SK-N-SH (cell line): ENCODE measurements around the gene ALX3. TPM values are rescaled to one million over a fixed set of nuclear protein-coding genes. Genes with fewer than 3 reads are reported as not detected.

ENCODE experiments used
- CTCF ChIA-PET: fragments of 300-600, 350-600 bp; formaldehyde crosslinking; extraction: SDS; loops from one replicate; lab custom pipeline; 2021; lab: Yijun Ruan, JAX
- POLR2A ChIA-PET: fragments of 350-600 bp; sonication (Branson Sonifier 250); formaldehyde crosslinking; extraction: SDS; loops from one replicate; lab custom pipeline; 2020; ENCODE audit warnings: antibody characterized with exemption, inconsistent platforms; lab: Yijun Ruan, JAX
- DNase-seq: peaks from one replicate; pipeline ENCODE4 v3.0.0; 2012
- H2AFZ ChIP-seq: fragments of 200-600 bp; sonication (generic); 2 replicates; pipeline ENCODE4 v1.8.1; 2016; ENCODE audit warnings: antibody characterized with exemption, mild to moderate bottlenecking, low read depth
- H3F3A ChIP-seq: fragments of 200-600 bp; sonication (generic); replicated peaks from 2 replicates; pipeline ENCODE3; 2016; ENCODE audit warnings: antibody characterized with exemption, mild to moderate bottlenecking; ENCODE audit not compliant: insufficient read depth
- H3K27ac ChIP-seq, 2 experiments: fragments of 200-500 bp in 1 of 2; fragments of 200-600 bp in 1 of 2; sonication (Bioruptor generic) in 1 of 2; sonication (generic), shearing (Covaris generic) in 1 of 2; 2 replicates each; pipeline versions ENCODE4 v1.5.1 to v1.6.1; 2014 to 2016; ENCODE audit warnings: low read depth in 2 of 2, inconsistent platforms in 1 of 2, low read length in 1 of 2, mild to moderate bottlenecking in 1 of 2, mixed read lengths in 1 of 2
- H3K27me3 ChIP-seq: fragments of 200-600 bp; sonication (generic), shearing (Covaris generic); 2 replicates; pipeline ENCODE4 v1.6.1; 2016; ENCODE audit warnings: mixed run types; ENCODE audit not compliant: insufficient read depth
- H3K36me3 ChIP-seq, 2 experiments: fragments of 200-500 bp in 1 of 2; fragments of 200-600 bp in 1 of 2; sonication (Bioruptor generic) in 1 of 2; sonication (generic) in 1 of 2; replicated peaks in 1 of 2; 2 replicates each; pipeline versions ENCODE3 to v1.5.1; 2014 to 2016; ENCODE audit warnings: low read length in 1 of 2, mild to moderate bottlenecking in 1 of 2; ENCODE audit not compliant: insufficient read depth in 2 of 2, control insufficient read depth in 1 of 2
- H3K4me1 ChIP-seq, 2 experiments: fragments of 200-500 bp in 1 of 2; fragments of 200-600 bp in 1 of 2; sonication (Bioruptor generic) in 1 of 2; sonication (generic), shearing (Covaris generic) in 1 of 2; 2 replicates each; pipeline versions ENCODE4 v1.5.1 to v1.6.1; 2014 to 2016; ENCODE audit warnings: low read depth in 1 of 2, low read length in 1 of 2, mixed run types in 1 of 2; ENCODE audit not compliant: insufficient read depth in 2 of 2, control insufficient read depth in 1 of 2
- H3K4me2 ChIP-seq: fragments of 200-600 bp; sonication (generic), shearing (Covaris generic); 2 replicates; pipeline ENCODE4 v1.6.1; 2017; ENCODE audit warnings: mixed run types
- H3K4me3 ChIP-seq, 2 experiments: fragments of 200-500 bp in 1 of 2; fragments of 200-600 bp in 1 of 2; sonication (Bioruptor generic) in 1 of 2; sonication (generic), shearing (Covaris generic) in 1 of 2; 2 replicates each; pipeline versions ENCODE4 v1.5.1 to v1.8.1; 2014 to 2016; ENCODE audit warnings: low read depth in 2 of 2, inconsistent platforms in 1 of 2, low read length in 1 of 2, mild to moderate bottlenecking in 1 of 2, mixed read lengths in 1 of 2, moderate library complexity in 1 of 2
- H3K79me2 ChIP-seq: fragments of 200-600 bp; sonication (generic); 2 replicates; pipeline ENCODE4 v1.8.1; 2017; ENCODE audit warnings: mild to moderate bottlenecking; ENCODE audit not compliant: insufficient read depth
- H3K9ac ChIP-seq: fragments of 200-600 bp; sonication (generic); 2 replicates; pipeline ENCODE4 v1.6.1; 2017; ENCODE audit warnings: mixed run types
- H3K9me2 ChIP-seq: fragments of 200-600 bp; sonication (generic); 2 replicates; pipeline ENCODE4 v1.6.1; 2017; ENCODE audit warnings: mixed run types
- H3K9me3 ChIP-seq: fragments of 200-600 bp; sonication (generic); 2 replicates; pipeline ENCODE4 v1.6.1; 2017; ENCODE audit warnings: mixed run types, mild to moderate bottlenecking, moderate library complexity
- H4K20me1 ChIP-seq: fragments of 200-600 bp; sonication (generic); 2 replicates; pipeline ENCODE4 v1.6.1; 2017; ENCODE audit warnings: mild to moderate bottlenecking, mixed run types; ENCODE audit not compliant: insufficient read depth
- EZH2phosphoT487 ChIP-seq: fragments of 200-600 bp; sonication (generic); IDR thresholded peaks from 2 replicates; pipeline ENCODE4 v1.6.1; 2017; ENCODE audit warnings: low read depth, mixed run types, mild to moderate bottlenecking, antibody characterized with exemption, moderate library complexity, borderline replicate concordance
- FOSL2 ChIP-seq: IDR thresholded peaks from 2 replicates; pipeline ENCODE4 v1.4.0; 2012; ENCODE audit warnings: low read depth, mild to moderate bottlenecking, moderate library complexity, borderline replicate concordance
- FOXJ3 ChIP-seq: sonication (generic); formaldehyde crosslinking; IDR thresholded peaks from 2 replicates; pipeline ENCODE4 v1.5.1; 2020; ENCODE audit warnings: mild to moderate bottlenecking, missing genetic modification reagents
- FOXM1 ChIP-seq: IDR thresholded peaks from 2 replicates; pipeline ENCODE4 v1.4.0; 2012; ENCODE audit warnings: low read depth, mild to moderate bottlenecking
- JUND ChIP-seq: IDR thresholded peaks from 2 replicates; pipeline ENCODE4 v1.4.0; 2012
- MEF2A ChIP-seq: IDR thresholded peaks from 2 replicates; pipeline ENCODE4 v1.4.0; 2012; ENCODE audit warnings: low read depth, borderline replicate concordance
- MXI1 ChIP-seq: IDR thresholded peaks from 2 replicates; pipeline ENCODE4 v1.6.1; 2012; ENCODE audit warnings: mild to moderate bottlenecking, low read depth, low read length, improper control_type of control experiment
- NFIC ChIP-seq: IDR thresholded peaks from 2 replicates; pipeline ENCODE4 v1.4.0; 2012; ENCODE audit warnings: borderline replicate concordance
- NRF1 ChIP-seq: IDR thresholded peaks from 2 replicates; pipeline ENCODE4 v1.6.1; 2012; ENCODE audit warnings: low read depth, mild to moderate bottlenecking, low read length
- PBX3 ChIP-seq: IDR thresholded peaks from 2 replicates; pipeline ENCODE4; 2012
- POLR2AphosphoS5 ChIP-seq: IDR thresholded peaks from 2 replicates; pipeline ENCODE4 v1.6.1; 2012; ENCODE audit warnings: low read depth, low read length
- RAD21 ChIP-seq: IDR thresholded peaks from 2 replicates; pipeline ENCODE4 v1.6.1; 2012; ENCODE audit warnings: mild to moderate bottlenecking, low read length
- RCOR1 ChIP-seq: fragments of 150-350 bp; IDR thresholded peaks from 2 replicates; pipeline ENCODE4 v1.6.1; 2017; ENCODE audit warnings: antibody characterized with exemption, low read length
- REST ChIP-seq: IDR thresholded peaks from 2 replicates; pipeline ENCODE4 v1.6.1; 2012; ENCODE audit warnings: mild to moderate bottlenecking, low read depth, low read length, moderate library complexity
- RXRA ChIP-seq: IDR thresholded peaks from 2 replicates; pipeline ENCODE4 v1.4.0; 2012; ENCODE audit warnings: low read depth, mild to moderate bottlenecking, borderline replicate concordance
- SMC3 ChIP-seq: IDR thresholded peaks from 2 replicates; pipeline ENCODE4 v1.6.1; 2012; ENCODE audit warnings: low read depth, low read length, improper control_type of control experiment
- TAF1 ChIP-seq: IDR thresholded peaks from 2 replicates; pipeline ENCODE4 v1.6.1; 2012; ENCODE audit warnings: low read depth, mild to moderate bottlenecking, low read length, moderate library complexity, borderline replicate concordance
- TCF12 ChIP-seq: IDR thresholded peaks from 2 replicates; pipeline ENCODE4 v1.4.0; 2012
- TEAD4 ChIP-seq: IDR thresholded peaks from 2 replicates; pipeline ENCODE4 v1.4.0; 2012; ENCODE audit warnings: mild to moderate bottlenecking, borderline replicate concordance; ENCODE audit not compliant: insufficient read depth
- WGBS: methylation state at CpG from one replicate; pipeline ENCODE4 v1.1.6; 2017; ENCODE audit warnings: low lambda C conversion rate; 5-methylcytosine and 5-hydroxymethylcytosine counted together
- polyA plus RNA-seq, 3 experiments: library from polyadenylated mRNA; depleted of rRNA; stranded (reverse); fragments of >200 nt; gene quantifications; 2 replicates each; pipeline ENCODE4 v1.2.3, GENCODE V29; 2012

ALX3 gene
- polyA plus RNA-seq, 1 of the 3 experiments (the other 2 are of a cell fraction), result not detected

- H3K4me3 ChIP-seq, result no peak overlapping the region
- POLR2A ChIA-PET, result no interaction called here
- CTCF ChIA-PET, result interaction anchor here (1.3 to 42.0 kb wide), 2 partner anchors 14 to 33 kb away, joined by 4 to 1768 read pairs; partner anchors contain the start of gene UBL4B
These were observed 3.0 kb downstream of the ALX3 start for GRCh38 chr1:110067479-110067892.

GRCh38 chr1:110065841-110066240, 4.6 kb downstream of the ALX3 start:
- H3K4me3 ChIP-seq, result no peak overlapping the region
- H3K4me1 ChIP-seq, result peaks cover 0 to 51% of the 10 kb centered on the region in 2 experiments; a peak in 3 of 4 replicates
- 83% methylated on average over 3 of the region's 5 CpGs for WGBS
- H3K36me3 ChIP-seq, result peaks cover 0 to 6% of the 10 kb centered on the region in 2 experiments
- no peak overlapping the region for H3K4me2 ChIP-seq
- ChIA-PET CTCF (interaction anchor here (0.6 to 42.0 kb wide), 6 partner anchors 12 to 426 kb away, joined by 3 to 1768 read pairs (median 7); partner anchors contain the start of gene UBL4B), POLR2A (interaction anchor here (0.8 kb wide), 1 partner anchor 32 kb away, joined by 3 read pairs; no protein-coding TSS in a partner anchor)
- H4K20me1 ChIP-seq, result no peaks in the 10 kb centered on the region
- no peaks in the 10 kb centered on the region for H3K79me2 ChIP-seq
- H3K9ac ChIP-seq, result no peak overlapping the region
- H3K9me3 ChIP-seq, result no peaks in the 10 kb centered on the region
- no peaks in the 10 kb centered on the region for H3K9me2 ChIP-seq
- H3K27ac ChIP-seq, result peak overlapping the region in 1 of 2 experiments; percentile 34; a peak in 1 of 4 replicates
- H3K27me3 ChIP-seq, result no peaks in the 10 kb centered on the region; the same call in 1 of the 2 replicates
- no peak for DNase-seq
- no peaks in the 10 kb centered on the region for H3F3A ChIP-seq
- H2AFZ ChIP-seq, result no peak overlapping the region
- TF ChIP-seq TAF1 (no peak), JUND (no peak), RCOR1 (no peak), TCF12 (peak; percentile 47; the same call in 1 of the 2 replicates), PBX3 (0 out of 2 replicates have a peak, but pooled peaks have one; percentile 10), SMC3 (no peak), FOSL2 (peak; percentile 55; the same call in 1 of the 2 replicates), MXI1 (no peak), FOXM1 (no peak), NFIC (peak; percentile 73), TEAD4 (no peak), EZH2phosphoT487 (no peak), MEF2A (no peak)

More at GRCh38 chr1:110067479-110067892, 3.0 kb downstream of the ALX3 start:
- no peaks in the 10 kb centered on the region; the same call in 1 of the 2 replicates for H3K27me3 ChIP-seq
- DNase-seq, result no peak
- WGBS, result 95% methylated on average over 11 of the region's 23 CpGs
- no peak overlapping the region for H3K27ac ChIP-seq
- H3F3A ChIP-seq, result no peaks in the 10 kb centered on the region
- peaks cover 0 to 35% of the 10 kb centered on the region in 2 experiments; a peak in 3 of 4 replicates for H3K4me1 ChIP-seq
- H3K4me2 ChIP-seq, result no peak overlapping the region
- no peaks in the 10 kb centered on the region for H3K36me3 ChIP-seq
- H3K9ac ChIP-seq, result no peak overlapping the region
- no peak for TF ChIP-seq REST
- TF ChIP-seq JUND, result no peak
- TF ChIP-seq RAD21, result no peak
- no peak for TF ChIP-seq RXRA
- TF ChIP-seq FOSL2, result no peak
- no peak for TF ChIP-seq FOXJ3 (CRISPR knock-in tag)
- no peak for TF ChIP-seq NRF1
- no peak for TF ChIP-seq SMC3
- TF ChIP-seq TAF1, result no peak
- no peak for TF ChIP-seq TEAD4
- TF ChIP-seq POLR2AphosphoS5, result no peak
- H4K20me1 ChIP-seq, result no peaks in the 10 kb centered on the region
- no peaks in the 10 kb centered on the region for H3K9me2 ChIP-seq
- H3K79me2 ChIP-seq, result no peaks in the 10 kb centered on the region
- no peaks in the 10 kb centered on the region for H3K9me3 ChIP-seq
- no peak overlapping the region for H2AFZ ChIP-seq
